ENCODE measurements around the gene CST9. TPM values are rescaled to one million over a fixed set of nuclear protein-coding genes. Genes with fewer than 3 reads are reported as not detected.

CST9 gene
- total RNA-seq, 4 donors from 2014 or later: not detected

DNA sequence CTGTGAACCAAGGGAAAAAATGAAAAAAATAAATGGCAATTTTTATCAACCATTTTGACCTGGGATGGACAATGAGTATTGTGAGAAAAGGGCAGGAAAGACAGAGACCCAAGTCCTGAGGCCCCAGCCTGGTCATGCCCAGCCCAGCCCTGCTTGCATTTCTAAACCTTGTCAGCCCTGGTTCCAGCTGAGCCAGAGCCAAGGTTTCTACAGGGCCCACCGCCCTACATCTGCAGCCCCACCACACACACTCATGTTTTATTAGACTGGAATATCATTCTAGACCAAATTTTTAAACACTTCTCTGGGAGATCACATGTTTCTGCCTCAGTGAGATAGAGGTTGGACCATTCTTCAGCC, 36.8 kb downstream of the CST9 start:
- 80% methylated on average over 1 of the region's 1 CpG for WGBS

GRCh38 chr20:23568320-23568970, 37.3 kb downstream of the CST9 start, which contains the start of gene CST9L:
TSS of gene CST9L (minus strand) at chr20:23568484. CDS start at chr20:23568450, 34 bp downstream.
- Histone ChIP-seq H3K27ac (no peak within 1 kb of the TSS), H3K36me3 (no peaks in the 10 kb centered on the region), H3K9me3 (no peaks in the 10 kb centered on the region), H3K4me3 (no peak within 1 kb of the TSS), H3K27me3 (no peaks in the 10 kb centered on the region), H3K4me1 (no peaks in the 10 kb centered on the region)
- no peak for TF ChIP-seq POLR2A (IDR thresholded peaks at IDR 0.05)
- no peak for TF ChIP-seq EP300 (IDR thresholded peaks at IDR 0.05)
- no peak for TF ChIP-seq CTCF (IDR thresholded peaks at IDR 0.05)
- TF ChIP-seq POLR2AphosphoS5 (IDR thresholded peaks at IDR 0.05): no peak
- DNase-seq (ENCODE audit: low spot score in 2 of 2): no peak
- WGBS: 74% methylated on average over 7 of the region's 11 CpGs

More for the DNA sequence above, 36.8 kb downstream of the CST9 start:
- H3K4me3 ChIP-seq: no peak overlapping the region
- H3K27ac ChIP-seq: no peak overlapping the region
- TF ChIP-seq EP300 (IDR thresholded peaks at IDR 0.05): no peak
- TF ChIP-seq POLR2AphosphoS5 (IDR thresholded peaks at IDR 0.05): no peak
- no peak for TF ChIP-seq CTCF (IDR thresholded peaks at IDR 0.05)
- no peak for TF ChIP-seq POLR2A (IDR thresholded peaks at IDR 0.05)
- DNase-seq (ENCODE audit: low spot score in 2 of 2): no peak
- no peaks in the 10 kb centered on the region for H3K9me3 ChIP-seq
- H3K27me3 ChIP-seq: no peaks in the 10 kb centered on the region
- H3K36me3 ChIP-seq: no peaks in the 10 kb centered on the region
- H3K4me1 ChIP-seq: no peaks in the 10 kb centered on the region

DNA sequence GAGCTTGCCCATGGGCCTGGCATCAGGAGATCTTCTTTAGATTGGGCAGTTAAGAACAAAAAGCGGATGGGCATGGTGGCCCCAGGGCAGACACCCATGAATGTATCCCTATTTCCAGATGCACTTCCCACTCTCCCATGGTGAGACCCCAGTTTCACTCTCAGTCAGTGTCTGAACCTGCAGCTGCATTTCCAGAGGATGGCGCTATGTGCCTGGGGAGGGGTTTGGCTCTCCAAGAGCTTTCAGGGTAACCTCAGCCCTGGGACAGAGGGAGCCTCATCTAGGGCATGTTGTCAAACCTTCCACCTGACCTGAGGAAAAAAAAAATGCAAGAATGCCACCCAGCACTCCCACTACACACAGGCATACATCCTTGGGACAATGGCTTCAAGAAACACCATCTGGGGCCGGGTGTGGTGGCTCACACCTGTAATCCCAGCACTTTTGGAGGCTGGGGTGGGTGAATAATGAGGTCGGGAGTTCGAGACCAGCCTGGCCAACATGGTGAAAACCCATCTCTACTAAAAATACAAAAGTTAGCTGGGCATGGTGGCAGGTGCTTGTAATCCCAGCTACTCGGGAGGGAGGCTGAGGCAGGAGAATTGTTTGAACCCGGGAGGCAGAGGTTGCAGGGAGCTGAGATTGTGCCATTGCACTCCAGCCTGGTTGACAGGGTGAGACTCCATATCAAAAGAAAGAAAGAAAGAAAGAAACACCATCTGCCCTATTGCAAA, 39.4 kb downstream of the CST9 start:
- Histone ChIP-seq H3K4me1 (no peaks in the 10 kb centered on the region), H3K4me3 (no peak overlapping the region), H3K27me3 (no peaks in the 10 kb centered on the region), H3K27ac (no peak overlapping the region), H3K9me3 (no peaks in the 10 kb centered on the region), H3K36me3 (no peaks in the 10 kb centered on the region)
- DNase-seq (ENCODE audit: low spot score in 2 of 2): no peak
- WGBS: 83% methylated on average over 7 of the region's 7 CpGs
- TF ChIP-seq POLR2AphosphoS5 (IDR thresholded peaks at IDR 0.05) (no peak), EP300 (IDR thresholded peaks at IDR 0.05) (no peak), POLR2A (IDR thresholded peaks at IDR 0.05) (no peak), CTCF (IDR thresholded peaks at IDR 0.05) (no peak)

DNA sequence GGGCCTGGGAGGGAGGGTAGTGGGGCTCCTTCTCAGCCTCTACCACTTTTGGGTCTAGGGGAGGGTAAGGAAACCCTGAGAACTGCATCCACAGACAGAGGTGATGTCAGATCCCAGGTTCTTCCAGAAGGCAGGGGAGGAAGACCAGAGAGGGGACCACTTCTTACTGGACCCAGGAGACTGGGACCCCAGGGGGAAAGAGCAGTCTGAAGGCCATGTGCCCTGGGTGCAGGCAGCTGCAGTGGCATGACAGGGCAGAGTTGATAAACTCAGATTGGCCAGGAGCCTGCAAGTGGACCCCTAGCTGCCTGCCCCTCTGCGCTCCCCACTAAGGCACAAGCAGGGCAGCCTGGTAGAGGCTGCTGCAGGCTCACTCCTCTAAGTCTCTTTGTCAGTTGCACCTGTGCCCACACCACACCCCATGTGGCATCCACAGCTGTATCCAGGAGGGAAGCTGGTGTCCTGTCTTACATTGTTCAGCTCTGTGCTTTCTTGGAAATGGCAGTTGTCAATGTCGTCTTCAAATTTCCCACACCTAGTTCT, 40.1 kb downstream of the CST9 start:
- 100% methylated on average over 2 of the region's 2 CpGs for WGBS
- no peaks in the 10 kb centered on the region for H3K9me3 ChIP-seq
- DNase-seq (ENCODE audit: low spot score in 2 of 2): no peak
- TF ChIP-seq POLR2AphosphoS5 (IDR thresholded peaks at IDR 0.05) (no peak), EP300 (IDR thresholded peaks at IDR 0.05) (no peak), CTCF (IDR thresholded peaks at IDR 0.05) (no peak), POLR2A (IDR thresholded peaks at IDR 0.05) (no peak)
- H3K27me3 ChIP-seq: no peaks in the 10 kb centered on the region
- no peak overlapping the region for H3K27ac ChIP-seq
- no peaks in the 10 kb centered on the region for H3K36me3 ChIP-seq
- H3K4me1 ChIP-seq: no peaks in the 10 kb centered on the region
- H3K4me3 ChIP-seq: no peak overlapping the region

DNA sequence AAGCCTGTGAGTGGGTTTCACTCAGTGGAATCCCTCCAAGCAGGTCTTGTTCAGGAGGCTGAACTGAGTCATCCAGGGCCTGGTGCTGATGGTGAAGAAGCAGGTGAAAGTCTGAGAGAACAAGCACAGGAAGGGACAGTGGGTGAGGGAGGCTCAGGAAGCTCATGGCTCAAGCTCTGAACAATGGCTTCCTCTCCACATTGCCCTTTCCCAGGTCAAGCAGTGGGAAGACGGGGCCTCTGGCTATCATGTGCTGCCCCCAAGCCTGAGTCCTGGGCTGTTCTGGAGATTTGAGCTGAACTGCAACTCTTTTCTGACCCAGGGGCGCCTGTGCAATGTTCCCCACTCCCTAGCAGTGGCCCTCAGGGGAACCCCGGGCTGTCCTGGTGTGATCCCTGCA, 40.8 kb downstream of the CST9 start:
- Histone ChIP-seq H3K27ac (no peak overlapping the region), H3K9me3 (peaks cover 5% of the 10 kb centered on the region), H3K4me1 (no peaks in the 10 kb centered on the region), H3K36me3 (no peaks in the 10 kb centered on the region), H3K27me3 (no peaks in the 10 kb centered on the region), H3K4me3 (no peak overlapping the region)
- no peak for DNase-seq (ENCODE audit: low spot score in 2 of 2)
- TF ChIP-seq CTCF (IDR thresholded peaks at IDR 0.05): no peak
- TF ChIP-seq POLR2AphosphoS5 (IDR thresholded peaks at IDR 0.05): no peak
- 92% methylated on average over 2 of the region's 3 CpGs for WGBS

Measured in suprapubic skin (tissue), 4 donors.